Endothelial cell of umbilical vein (primary cell): ENCODE data around the gene PRR15L. TPM values are rescaled to one million over a fixed set of nuclear protein-coding genes. Genes with fewer than 3 reads are reported as not detected.

Experiments
- BruUV-seq: library from RNA; stranded (reverse); fragments of 400-500 nt; replicated peaks from 2 replicates; lab custom pipeline; 2021; lab: Mats Ljungman, UMichigan
- CTCF ChIA-PET: fragments of 300-600, 350-600 bp; sonication (Branson Sonifier 250); formaldehyde crosslinking; loops from one replicate; lab custom pipeline; 2021; ENCODE audit warnings: antibody characterized with exemption, inconsistent platforms; lab: Charles Lee
- POLR2A ChIA-PET: fragments of 300-600, 350-600 bp; sonication (Branson Sonifier 250); formaldehyde crosslinking; loops from one replicate; lab custom pipeline; 2021; ENCODE audit warnings: antibody characterized with exemption, inconsistent platforms; lab: Charles Lee
- DNase-seq: peaks from one replicate; pipeline ENCODE4 v3.0.0-alpha.2; 2011; ENCODE audit warnings: low read depth, low spot score
- FAIRE-seq: peaks from 2 replicates; lab custom pipeline; 2011; peaks lifted over from hg19 to GRCh38; lab: Jason Lieb, UNC
- H2AFZ ChIP-seq: 2 replicates; pipeline ENCODE4 v1.6.0; 2012; ENCODE audit warnings: low read depth, low read length, control low read depth, inconsistent platforms
- H3K27ac ChIP-seq: 2 replicates; pipeline ENCODE4 v1.5.1; 2011; ENCODE audit warnings: low read depth, mild to moderate bottlenecking, control low read depth, low read length, moderate library complexity; ENCODE audit not compliant: insufficient read depth
- H3K27me3 ChIP-seq, 2 experiments: 2 replicates each; pipeline versions ENCODE4 v1.6.0 to v1.6.1; 2011; ENCODE audit warnings: low read length in 2 of 2, mixed read lengths in 1 of 2; ENCODE audit not compliant: control insufficient read depth in 2 of 2, insufficient read depth in 2 of 2
- H3K36me3 ChIP-seq, 2 experiments: 2 replicates in 1 of 2; 3 replicates in 1 of 2; pipeline ENCODE4 v1.5.1; 2011; ENCODE audit warnings: low read length in 2 of 2, mild to moderate bottlenecking in 1 of 2, moderate library complexity in 1 of 2; ENCODE audit not compliant: control insufficient read depth in 2 of 2, insufficient read depth in 2 of 2; ENCODE audit errors: extremely low read depth in 1 of 2
- H3K4me1 ChIP-seq: 3 replicates; pipeline ENCODE4 v1.5.1; 2011; ENCODE audit warnings: mild to moderate bottlenecking, low read length; ENCODE audit not compliant: control insufficient read depth, insufficient read depth; ENCODE audit errors: extremely low read depth
- H3K4me2 ChIP-seq: 2 replicates; pipeline ENCODE4 v1.6.1; 2011; ENCODE audit warnings: low read length, control low read depth, mixed read lengths; ENCODE audit not compliant: insufficient read depth
- H3K4me3 ChIP-seq, 3 experiments: fragments of 200-600 bp in 1 of 3; sonication (generic), shearing (Covaris generic) in 1 of 3; replicated peaks in 1 of 3; 2 replicates each; pipeline ENCODE4 v1.5.1; 2011 to 2016; ENCODE audit warnings: control low read depth in 3 of 3, low read length in 3 of 3, mild to moderate bottlenecking in 2 of 3, inconsistent platforms in 1 of 3, low read depth in 1 of 3, moderate library complexity in 1 of 3; ENCODE audit not compliant: insufficient read depth in 1 of 3
- H3K79me2 ChIP-seq: 2 replicates; pipeline ENCODE4 v1.6.0; 2012; ENCODE audit warnings: low read length, inconsistent platforms; ENCODE audit not compliant: control insufficient read depth, insufficient read depth
- H3K9ac ChIP-seq: replicated peaks from 2 replicates; pipeline ENCODE3; 2011; ENCODE audit warnings: low read length, control low read depth; ENCODE audit not compliant: insufficient read depth; ENCODE audit errors: extremely low read depth
- H3K9me1 ChIP-seq: replicated peaks from 3 replicates; pipeline ENCODE4 v1.6.0; 2011; ENCODE audit warnings: mild to moderate bottlenecking, low read length; ENCODE audit not compliant: control insufficient read depth, insufficient read depth; ENCODE audit errors: extremely low read depth
- H3K9me3 ChIP-seq: replicated peaks from 2 replicates; pipeline ENCODE4 v1.5.1; 2012; ENCODE audit warnings: low read length, inconsistent platforms; ENCODE audit not compliant: control insufficient read depth, insufficient read depth
- H4K20me1 ChIP-seq: replicated peaks from 2 replicates; pipeline ENCODE3; 2011; ENCODE audit warnings: mild to moderate bottlenecking, low read length; ENCODE audit not compliant: control insufficient read depth, insufficient read depth; ENCODE audit errors: extremely low read depth
- CTCF ChIP-seq, 2 donors: IDR thresholded peaks; 1 replicate in 1 of 2; 2 replicates in 1 of 2; pipeline ENCODE4 v1.5.1; 2011; ENCODE audit warnings: low read length in 2 of 2, mild to moderate bottlenecking in 2 of 2, moderate library complexity in 2 of 2, control low read depth in 1 of 2, inconsistent platforms in 1 of 2, low read depth in 1 of 2; ENCODE audit not compliant: insufficient read depth in 1 of 2; ENCODE audit errors: extremely low read depth in 1 of 2
- EZH2 ChIP-seq: IDR thresholded peaks from 2 replicates; pipeline ENCODE4 v1.6.1; 2012; ENCODE audit warnings: borderline replicate concordance, low read depth, mild to moderate bottlenecking, moderate library complexity, low read length, inconsistent platforms; ENCODE audit not compliant: severe bottlenecking
- FOS ChIP-seq: IDR thresholded peaks from 2 replicates; pipeline ENCODE4 v1.6.1; 2011; ENCODE audit warnings: mild to moderate bottlenecking, low read length, moderate library complexity, borderline replicate concordance; ENCODE audit not compliant: insufficient read depth
- GATA2 ChIP-seq: IDR thresholded peaks from 2 replicates; pipeline ENCODE4 v1.7.0; 2011; ENCODE audit warnings: low read depth, mild to moderate bottlenecking, moderate library complexity, mixed read lengths, low read length; ENCODE audit not compliant: insufficient read length, insufficient read depth
- JUN ChIP-seq: IDR thresholded peaks from 2 replicates; pipeline ENCODE4 v1.6.1; 2011; ENCODE audit warnings: borderline replicate concordance, low read depth; ENCODE audit not compliant: insufficient read length, insufficient read depth
- MAX ChIP-seq: IDR thresholded peaks from 2 replicates; pipeline ENCODE4 v1.6.1; 2011; ENCODE audit not compliant: insufficient read depth, insufficient read length
- MYC ChIP-seq: IDR thresholded peaks from one replicate; pipeline ENCODE4 v1.6.1; 2011; ENCODE audit warnings: mild to moderate bottlenecking, low read depth, low read length
- POLR2A ChIP-seq: IDR thresholded peaks from 2 replicates; pipeline ENCODE4 v1.6.1; 2012; ENCODE audit warnings: low read depth, mild to moderate bottlenecking, control low read depth, low read length
- POLR2AphosphoS5 ChIP-seq: IDR thresholded peaks from 2 replicates; pipeline ENCODE4 v1.6.1; 2012; ENCODE audit warnings: low read depth, mild to moderate bottlenecking, control low read depth, low read length, moderate library complexity; ENCODE audit not compliant: insufficient read depth
- dilution Hi-C: fragments of 300-500 bp; cut with MboI; formaldehyde crosslinking; loops from one replicate; pipeline ENCODE4 v1.15.0; 2019; ENCODE audit warnings: low sequenced_read_pairs; ENCODE audit not compliant: extremely low pct_ligation_motif_present
- intact Hi-C: fragments of 100-400 bp; cut with micrococcal nuclease; formaldehyde crosslinking; loops from one replicate; pipeline ENCODE4 v1.10.0; 2022
- polyA plus RNA-seq, 4 experiments: library from polyadenylated mRNA; depleted of rRNA in 3 of 4; stranded (reverse) in 3 of 4; unstranded in 1 of 4; fragments of >200 nt; gene quantifications; 2 replicates each; pipeline versions ENCODE4 v1.2.1 to v1.2.3, GENCODE V29; 2011 to 2012; ENCODE audit warnings: missing spikeins in 1 of 4
- total RNA-seq: library from RNA; stranded (reverse); gene quantifications from 2 replicates; pipeline ENCODE4 v1.2.3, GENCODE V29; 2021

The PRR15L gene
- total and polyA plus RNA-seq, 2 donors (not counting 3 experiments of a cell fraction or from before 2014, with no cell fraction given) = not detected

GRCh38 chr17:47949197-47949759 lies 8.4 kb downstream of the PRR15L start:
- no peaks in the 10 kb centered on the region for H3K79me2 ChIP-seq
- POLR2A ChIA-PET = no interaction called here
- dilution Hi-C loops (no loop called here), intact Hi-C loops (loop anchor here (1.0 to 2.0 kb wide), 3 partner anchors 21 to 69 kb away; no protein-coding TSS in a partner anchor)
- H3K4me2 ChIP-seq = peak overlapping the region; percentile 28
- no peak overlapping the region for H3K27ac ChIP-seq
- no peaks in the 10 kb centered on the region for H3K9me1 ChIP-seq
- H3K36me3 ChIP-seq = peaks cover 0 to 9% of the 10 kb centered on the region in 2 experiments
- CTCF ChIA-PET = interaction anchor here (0.5 to 6.2 kb wide), 26 partner anchors 8 to 209 kb away, joined by 3 to 134 read pairs (median 5); partner anchors contain the start of genes CDK5RAP3, PNPO, PRR15L and SCRN2
- peaks cover 4% of the 10 kb centered on the region for H3K4me1 ChIP-seq
- peak overlapping the region; percentile 92 for H2AFZ ChIP-seq
- no peaks in the 10 kb centered on the region for H3K27me3 ChIP-seq
- no TSS peak for BruUV-seq
- DNase-seq (peak; percentile 77), FAIRE-seq (peak; percentile 94)
- H3K9ac ChIP-seq = peak overlapping the region; percentile 17
- no peak for TF ChIP-seq FOS
- no peak for TF ChIP-seq POLR2A
- TF ChIP-seq MYC = no peak
- TF ChIP-seq CTCF (IDR thresholded peaks at IDR 0.05; ENCODE audit: extremely low read depth in 1 of 2, insufficient read depth in 1 of 2, low read depth in 1 of 2, low read length in 2 of 2) = peak; percentile 90 to 95
- no peaks in the 10 kb centered on the region for H3K9me3 ChIP-seq
- no peaks in the 10 kb centered on the region for H4K20me1 ChIP-seq
- no peak overlapping the region for H3K4me3 ChIP-seq

- BruUV-seq = no TSS peak
- Histone ChIP-seq H4K20me1 (no peaks in the 10 kb centered on the region), H3K9me1 (no peaks in the 10 kb centered on the region), H2AFZ (no peak overlapping the region), H3K9me3 (no peaks in the 10 kb centered on the region), H3K9ac (no peak overlapping the region), H3K79me2 (no peaks in the 10 kb centered on the region), H3K4me2 (no peak overlapping the region), H3K27ac (no peak overlapping the region), H3K27me3 (no peaks in the 10 kb centered on the region), H3K4me3 (no peak overlapping the region), H3K36me3 (peaks cover 0 to 9% of the 10 kb centered on the region in 2 experiments), H3K4me1 (peaks cover 4% of the 10 kb centered on the region)
- dilution Hi-C loops (no loop called here), intact Hi-C loops (loop anchor here (1.0 to 2.0 kb wide), 3 partner anchors 22 to 70 kb away; no protein-coding TSS in a partner anchor)
- ChIA-PET CTCF (interaction anchor here (0.5 to 6.2 kb wide), 22 partner anchors 7 to 209 kb away, joined by 3 to 134 read pairs (median 5); partner anchors contain the start of genes CDK5RAP3, PNPO, PRR15L and SCRN2), POLR2A (no interaction called here)
- FAIRE-seq (no peak), DNase-seq (peak; percentile 16)
- TF ChIP-seq EZH2 (no peak), POLR2A (no peak), MYC (no peak), CTCF (IDR thresholded peaks at IDR 0.05; ENCODE audit: extremely low read depth in 1 of 2, insufficient read depth in 1 of 2, low read depth in 1 of 2, low read length in 2 of 2) (no peak), MAX (no peak), JUN (no peak), POLR2AphosphoS5 (no peak), GATA2 (no peak), FOS (no peak)
These were observed 8.9 kb downstream of the PRR15L start for GRCh38 chr17:47948706-47949196.
